Posterior vena cava (tissue), 2 donors: Measurements from ENCODE around the gene RALB. TPM values are rescaled to one million over a fixed set of nuclear protein-coding genes. Genes with fewer than 3 reads are reported as not detected.
"Not testable (repeated sequence)": the region's sequence is repeated elsewhere in the genome, so short reads cannot be mapped to it uniquely, and the experiment has no call there.

Source experiments
- DNase-seq: peaks from one replicate; pipeline ENCODE4 v3.0.0-alpha.2; 2020; ENCODE audit warnings: low spot score
- intact Hi-C, 2 donors: fragments of 100-400 bp; cut with DNase I; formaldehyde crosslinking; loops; one replicate each; pipeline versions ENCODE4 v1.14.1 to v1.14.2; 2022 to 2023
- total RNA-seq, 2 donors: library from RNA; stranded (reverse); fragmentation: NEBNext Ultra II Directional; extraction: Animal tissue kit (Norgen Biotek cat#: 25700); gene quantifications; one replicate each; pipeline ENCODE4 v1.2.1, GENCODE V29; 2021
- donor health status: DM: yes; HTN: yes; CAD: no.
- donor health status: DM: yes; HTN: yes; CAD: no.

The RALB gene
- total RNA-seq, 2 donors from 2014 or later, result 42.5 to 55.0 TPM

DNA sequence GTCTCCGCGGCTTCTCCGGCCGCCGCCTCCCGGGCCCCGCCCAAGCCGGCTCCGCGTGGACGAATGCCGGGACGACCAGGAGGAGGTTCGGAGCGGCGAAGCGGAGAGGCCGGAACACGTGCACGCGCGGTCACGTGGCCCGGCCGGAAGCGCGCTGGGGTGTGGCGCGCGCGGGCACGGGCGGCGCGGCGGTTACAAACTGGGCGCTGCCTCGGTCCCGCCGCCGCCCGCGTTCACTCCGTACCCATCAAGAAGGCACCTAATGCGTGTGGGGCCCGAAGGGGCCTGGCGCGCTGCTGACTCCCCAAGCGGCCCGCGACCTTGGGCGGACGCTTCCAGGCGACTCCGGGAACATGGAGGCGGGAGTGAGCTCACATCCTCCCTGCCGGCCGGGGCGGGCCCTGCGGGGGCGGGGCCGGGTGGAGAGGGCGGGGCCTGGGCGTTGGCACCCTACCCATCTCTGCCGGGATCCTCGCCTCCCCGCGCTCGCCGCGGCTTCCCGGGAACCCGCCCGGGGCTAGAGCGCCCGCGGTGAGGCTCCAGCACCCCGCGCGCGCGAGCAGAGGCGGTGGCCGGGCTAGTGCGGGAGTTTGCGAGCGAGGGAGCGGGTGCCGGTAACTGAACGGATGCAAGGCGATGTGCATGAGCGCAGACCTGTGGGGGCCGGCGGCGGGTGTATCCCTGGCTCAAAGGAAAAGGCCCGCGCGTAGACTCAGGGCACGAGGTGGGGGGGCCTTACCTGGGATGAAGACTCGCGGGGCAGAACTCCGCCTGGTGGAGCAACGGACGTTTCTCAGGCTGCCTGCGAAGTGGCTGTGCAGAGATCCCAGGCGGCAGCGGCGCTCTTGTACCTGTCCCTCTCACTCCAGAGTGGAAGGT, 29.4 kb upstream of the RALB start, which contains the start of gene TMEM185B:
Gene TMEM185B, minus strand, starts transcription at position 367 of the 879 bp plus-strand sequence. CDS start 424 bp downstream, outside the sequence.
- DNase-seq, result peak; percentile 98
- intact Hi-C loops, result no loop called here

DNA sequence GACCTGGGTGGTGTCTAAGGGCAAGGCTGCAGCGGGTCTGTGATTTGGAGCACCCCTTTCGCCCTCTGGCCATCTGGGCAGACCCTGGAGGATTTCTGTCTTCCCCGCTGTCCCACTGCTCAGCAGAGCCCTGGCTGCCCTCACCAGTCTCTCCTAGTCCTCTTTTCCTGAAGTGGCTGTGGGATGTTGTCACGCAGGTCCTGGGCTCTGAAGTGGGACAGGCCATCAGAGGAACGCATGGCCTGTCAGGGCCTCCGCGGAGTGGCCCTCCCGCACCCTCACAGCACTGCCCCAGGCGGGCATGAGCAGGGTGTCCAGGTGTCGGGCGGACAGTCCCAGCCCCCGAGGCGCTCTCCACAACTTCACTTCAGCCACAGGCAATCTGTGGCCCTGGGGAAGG, 28.4 kb upstream of the RALB start:
- peak; percentile 77 for DNase-seq
- intact Hi-C loops, result no loop called here

DNA sequence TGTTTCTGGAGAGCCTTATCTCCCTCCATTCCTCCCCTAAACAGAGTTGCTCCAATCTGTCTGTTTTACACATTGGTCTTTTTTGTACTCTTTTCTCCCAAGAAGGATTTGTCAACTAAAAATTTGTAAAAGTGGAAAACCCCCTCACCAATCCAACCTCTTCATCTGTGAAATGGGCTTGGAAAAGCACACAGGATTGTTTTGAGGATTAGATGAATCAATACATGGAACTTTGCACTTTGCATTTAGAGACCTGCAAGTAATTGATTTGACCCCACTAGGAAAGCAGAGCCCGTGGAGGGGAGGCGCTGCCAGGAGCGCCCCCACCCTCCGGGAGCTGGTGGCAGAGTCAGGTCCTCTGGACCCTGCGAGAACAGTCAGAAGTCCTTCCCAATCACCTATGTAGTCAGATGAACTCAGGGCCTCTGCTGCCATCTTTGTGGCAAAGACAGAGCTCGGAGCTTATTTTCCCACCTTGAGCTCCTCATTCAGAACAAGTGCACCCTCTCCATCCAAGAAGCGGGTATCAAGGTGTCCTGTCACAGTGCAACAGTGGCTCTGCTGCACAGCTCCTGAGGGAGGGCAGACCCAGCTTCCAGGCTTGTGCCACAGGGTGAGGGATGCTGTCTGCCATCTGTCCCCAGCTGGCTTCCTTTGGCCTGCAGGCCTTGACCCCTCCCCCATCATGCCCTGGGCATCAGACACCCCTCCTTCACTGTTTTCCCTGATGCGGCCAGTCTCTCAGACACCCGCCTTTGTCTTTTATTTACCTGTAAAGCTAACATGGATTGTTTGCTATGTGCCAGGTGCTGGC, 27.7 kb upstream of the RALB start:
- peak; percentile 29 for DNase-seq
- intact Hi-C loops, result no loop called here

DNA sequence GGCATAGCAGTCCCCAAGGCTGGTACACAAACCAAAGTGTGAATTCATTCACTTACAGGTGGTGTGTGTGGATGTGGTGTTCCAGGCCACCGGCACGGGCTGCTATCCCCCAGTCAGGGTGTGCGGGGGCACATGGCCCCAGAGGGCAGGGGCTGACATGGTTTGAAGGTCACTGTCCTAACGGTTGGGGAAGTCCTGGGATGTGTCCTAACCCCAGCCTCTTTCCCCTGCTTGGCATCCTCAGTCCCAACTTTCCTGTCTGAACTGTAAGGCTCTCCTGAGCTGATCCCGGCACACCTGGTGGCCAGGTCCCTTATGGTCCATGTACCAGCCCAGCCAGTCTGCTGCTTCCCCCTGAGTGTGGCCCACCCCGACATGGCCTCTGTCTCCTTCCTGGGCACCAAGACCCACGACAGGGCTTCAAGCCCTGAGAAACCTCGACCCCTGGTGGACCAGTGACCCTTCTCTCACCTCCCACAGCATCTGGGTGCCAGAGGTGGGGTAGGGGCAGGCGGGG, 27.0 kb upstream of the RALB start:
- DNase-seq, result peak; percentile 63
- intact Hi-C loops, result no loop called here

DNA sequence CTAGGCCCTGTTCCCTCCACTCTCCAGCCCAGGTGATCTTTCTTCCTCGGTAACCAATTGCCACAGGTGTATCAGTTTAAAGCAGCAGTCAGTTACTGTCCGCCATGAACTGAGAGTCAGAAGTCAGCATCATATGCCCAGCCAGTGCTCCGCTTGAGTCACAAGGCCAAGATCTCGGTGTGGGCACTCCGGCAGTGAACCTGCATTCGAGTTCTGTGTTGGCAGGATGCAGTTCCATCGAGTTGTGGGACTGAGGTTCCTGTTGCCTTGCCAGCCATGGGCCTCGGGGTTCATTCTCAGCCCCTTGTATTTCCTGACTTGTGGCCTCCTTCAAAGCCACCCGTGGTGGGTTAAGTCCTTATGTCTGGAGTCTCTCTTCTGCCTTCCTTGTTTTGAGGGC, 26.3 kb upstream of the RALB start:
- intact Hi-C loops, result no loop called here
- DNase-seq, result peak; percentile 47

DNA sequence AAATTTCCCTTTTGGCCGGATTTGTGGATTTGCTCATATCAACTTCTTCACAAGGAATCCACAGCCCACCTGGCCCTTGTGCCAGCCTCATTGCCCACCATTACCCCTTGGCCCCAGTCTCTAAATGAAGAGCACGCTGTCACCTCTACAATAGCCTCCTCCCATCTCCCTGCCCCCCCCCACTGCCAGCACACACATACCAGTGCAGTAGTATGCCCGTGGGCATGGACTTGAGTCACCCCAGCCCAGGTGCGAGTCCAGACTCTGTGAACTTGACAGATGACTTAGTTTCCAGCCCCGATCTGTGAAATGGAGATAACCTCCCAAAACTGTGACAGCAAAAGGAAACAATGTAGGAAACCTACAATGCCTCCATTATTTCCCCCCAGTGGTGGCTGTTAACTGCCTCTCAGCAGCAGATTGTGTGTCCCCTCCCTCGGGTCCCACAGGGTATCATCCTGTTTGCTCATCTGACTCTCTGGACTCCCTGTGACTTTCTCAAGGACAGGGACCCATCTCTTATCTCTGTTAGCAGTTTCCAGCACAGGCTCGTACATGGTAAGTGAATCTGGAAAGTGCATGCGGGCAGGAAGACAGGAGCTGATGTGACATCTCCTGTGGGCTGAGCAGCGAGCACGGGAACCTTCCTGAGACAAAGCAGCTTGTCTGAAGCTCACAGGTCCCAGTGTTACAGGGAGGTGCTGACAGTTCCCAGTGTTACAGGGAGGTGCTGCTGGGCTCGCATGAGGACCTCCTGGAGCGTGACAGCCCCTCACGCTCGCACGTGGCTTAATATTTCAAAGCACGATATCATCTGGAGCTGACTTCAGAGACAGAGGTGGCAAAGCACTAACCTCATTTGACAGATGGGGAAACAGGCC, 25.3 kb upstream of the RALB start:
- peak; percentile 62 for DNase-seq
- intact Hi-C loops, result no loop called here

DNA sequence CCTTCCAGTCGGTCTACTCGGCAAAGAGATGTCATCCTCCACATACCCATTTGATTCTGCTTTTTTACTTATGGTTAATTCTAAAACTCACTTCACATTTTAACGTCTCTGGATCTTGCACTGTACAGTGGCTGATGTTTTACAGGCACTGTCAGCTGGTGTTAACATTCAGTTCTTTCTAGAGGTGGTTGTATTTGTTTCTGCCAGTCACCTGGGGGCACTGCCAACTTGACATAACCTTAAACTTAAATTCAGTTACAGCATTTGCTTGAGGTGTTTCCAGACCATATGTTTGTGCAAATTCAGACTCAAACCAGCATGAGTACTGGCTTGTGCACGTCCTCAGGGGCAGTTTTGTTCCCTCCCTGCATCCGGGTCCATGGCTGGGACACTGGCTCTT, 24.1 kb upstream of the RALB start:
- peak; percentile 11 for DNase-seq
- intact Hi-C loops, result no loop called here

DNA sequence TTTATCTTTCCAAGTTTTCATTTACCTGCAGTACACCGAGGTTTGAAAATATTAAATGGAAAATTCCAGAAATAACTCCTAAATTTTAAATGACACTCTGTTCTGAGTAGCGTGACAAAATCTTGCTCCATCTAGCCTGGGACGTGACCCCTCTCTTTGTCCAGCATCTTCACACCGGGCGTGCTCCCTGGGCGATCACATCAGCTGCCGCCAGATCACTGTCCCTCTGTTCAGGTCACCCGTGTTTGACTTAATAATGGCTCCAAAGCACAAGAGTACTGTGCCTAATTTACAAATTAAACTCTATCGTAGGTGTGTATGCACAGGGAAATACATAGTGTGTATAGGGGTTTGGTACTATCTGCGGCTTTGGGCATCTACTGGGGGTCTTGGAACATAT, 23.3 kb upstream of the RALB start:
- intact Hi-C loops, result no loop called here
- peak; percentile 46 for DNase-seq

DNA sequence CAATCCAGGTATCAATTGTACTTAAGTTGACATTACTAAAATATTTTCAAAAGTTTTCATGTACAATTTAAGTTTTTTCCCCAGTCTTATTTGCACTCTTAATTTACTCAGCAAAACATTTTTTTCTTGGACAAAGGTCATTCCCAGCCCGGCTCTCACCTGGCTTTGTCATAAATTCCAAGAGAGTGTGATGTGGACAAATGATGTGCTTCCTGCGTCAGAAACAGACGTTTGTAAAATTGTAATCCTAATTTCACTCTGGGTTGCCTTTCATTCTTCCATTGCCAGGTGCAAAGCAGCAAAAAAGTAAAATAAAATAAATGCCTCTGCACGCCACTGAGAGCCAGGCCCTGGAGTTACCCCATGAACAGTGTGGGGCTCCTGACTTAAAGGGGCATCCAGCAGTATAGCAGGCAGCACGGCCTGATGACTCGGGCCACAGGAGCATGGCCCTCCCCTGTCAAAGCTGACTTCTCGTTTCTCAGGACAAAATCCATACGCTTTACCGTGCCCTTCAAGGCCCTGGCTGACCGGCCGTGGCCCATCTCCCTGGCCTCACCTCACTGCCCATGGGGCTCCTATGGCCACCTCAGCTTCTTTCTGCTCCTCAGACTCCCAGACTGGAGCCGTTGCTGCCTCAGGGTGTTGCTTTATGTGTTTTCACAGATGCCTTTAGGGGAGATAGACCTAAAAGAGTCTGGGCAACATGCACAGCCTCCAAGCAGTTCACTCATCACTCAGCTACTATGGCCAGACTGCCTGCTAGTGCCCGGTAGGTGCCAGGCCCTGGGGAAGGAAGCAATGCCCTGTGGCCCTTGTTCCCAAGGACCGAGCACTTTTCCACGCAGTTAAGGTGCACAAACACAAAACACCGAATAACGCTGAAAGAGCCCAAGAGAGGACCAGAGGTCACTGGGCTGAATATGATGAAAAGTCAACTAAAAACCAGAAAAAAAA, 21.9 kb upstream of the RALB start:
- intact Hi-C loops, result no loop called here
- DNase-seq, result peak; percentile 49

DNA sequence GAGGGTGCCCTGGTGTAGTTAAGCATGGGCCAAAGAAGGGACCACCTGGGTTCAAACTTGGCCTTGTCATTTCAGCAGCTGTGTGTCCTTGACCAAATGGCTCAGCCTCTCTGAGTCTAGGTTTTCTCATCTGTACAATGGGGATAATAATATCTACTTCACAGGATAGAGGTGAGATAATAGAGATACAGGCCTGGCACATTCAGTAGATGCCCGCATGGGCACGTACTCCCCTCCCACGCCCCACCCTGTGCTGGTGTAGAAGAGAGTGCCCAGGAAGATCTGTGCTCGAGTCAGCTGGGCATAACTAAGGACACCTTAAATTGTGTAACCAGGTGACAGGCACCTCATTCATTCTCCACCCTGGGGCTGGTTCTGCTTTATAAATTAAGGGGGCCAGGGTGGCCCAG, 21.1 kb upstream of the RALB start:
- no peak for DNase-seq
- intact Hi-C loops, result no loop called here

DNA sequence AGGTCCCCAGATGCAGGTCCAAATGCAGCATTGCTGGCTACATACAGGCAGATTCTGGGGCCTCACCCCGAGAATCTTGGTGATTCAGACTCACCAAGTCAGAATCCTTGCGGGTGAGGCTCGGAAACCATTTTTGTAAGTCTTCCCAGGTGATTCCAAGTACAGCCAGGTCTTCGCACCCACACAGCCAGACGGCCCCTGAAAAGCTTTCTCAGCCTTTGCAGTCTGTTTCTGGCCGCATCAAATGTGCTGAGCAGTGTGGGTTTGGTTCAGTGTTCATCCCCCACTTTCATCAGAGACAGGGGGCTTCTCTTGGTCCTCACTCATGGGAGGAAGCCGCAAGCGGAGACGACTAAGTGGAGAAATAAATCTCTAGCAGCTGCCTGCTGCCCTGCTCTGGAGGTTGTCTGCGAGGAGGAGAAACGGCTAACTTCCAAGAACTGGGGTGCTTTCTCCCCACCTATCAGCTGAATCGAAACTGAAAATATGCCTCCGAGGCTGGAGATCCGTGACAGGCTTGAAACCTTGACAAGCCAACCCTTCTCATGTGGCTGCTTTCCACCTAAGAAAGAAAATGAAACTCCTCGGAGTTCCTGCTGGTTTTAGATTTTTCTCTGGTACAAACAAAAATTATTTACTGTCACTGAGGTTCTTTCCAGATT, 20.5 kb upstream of the RALB start:
- DNase-seq, result peak; percentile 68
- intact Hi-C loops, result no loop called here

DNA sequence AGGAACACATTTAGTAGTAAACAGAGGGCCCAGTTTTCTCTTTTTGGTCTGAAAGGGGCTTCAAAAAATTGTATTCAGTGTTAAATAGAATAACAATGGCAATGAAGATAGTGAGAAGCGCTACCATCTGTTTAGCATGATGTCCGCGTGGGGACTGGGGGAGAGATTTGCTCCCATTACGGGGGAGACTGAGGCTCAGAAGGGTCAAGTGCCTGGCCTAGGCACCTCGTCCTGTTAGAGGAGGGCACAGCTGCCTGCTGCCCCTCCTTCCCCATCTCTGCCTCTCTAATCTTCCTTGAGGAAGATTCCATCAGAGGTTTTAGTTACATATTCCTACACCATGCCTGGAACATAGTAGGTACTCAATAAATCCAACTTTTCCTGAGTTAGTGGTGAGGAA, 19.4 kb upstream of the RALB start:
- intact Hi-C loops, result no loop called here
- DNase-seq, result no peak

DNA sequence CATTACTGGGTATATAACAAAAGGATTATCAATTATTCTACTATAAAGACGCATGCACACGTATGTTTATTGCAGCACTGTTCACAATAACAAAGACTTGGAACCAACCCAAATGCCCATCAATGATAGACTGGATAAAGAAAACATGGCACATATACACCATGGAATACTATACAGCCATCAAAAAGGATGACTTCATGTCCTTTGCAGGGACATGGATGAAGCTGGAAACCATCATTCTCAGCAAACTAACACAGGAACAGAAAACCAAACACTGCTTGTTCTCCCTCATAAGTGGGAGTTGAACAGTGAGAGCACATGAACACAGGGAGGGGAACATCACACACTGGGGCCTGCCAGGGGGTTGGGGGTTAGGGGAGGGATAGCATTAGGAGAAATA, 17.5 kb upstream of the RALB start:
- DNase-seq, intact Hi-C loops: not testable (repeated sequence)

DNA sequence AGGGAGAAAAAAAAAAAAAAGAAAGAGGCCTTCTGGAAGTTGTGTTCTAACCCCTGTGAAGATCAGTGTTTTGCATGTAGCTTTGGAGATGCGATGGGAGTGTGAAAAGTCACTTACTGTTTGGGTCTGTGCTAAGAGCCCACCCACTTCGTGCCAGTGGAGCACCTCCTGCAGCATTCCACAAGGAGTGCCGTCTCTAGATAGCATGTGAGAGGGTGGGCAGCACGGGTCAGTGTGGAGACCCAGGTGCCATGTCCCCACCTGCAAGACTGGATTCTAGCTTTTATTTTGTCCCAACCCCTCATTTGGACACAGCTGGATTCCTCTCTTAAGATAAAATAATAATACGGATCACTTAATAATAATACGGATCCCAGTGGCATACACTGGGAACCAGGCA, 17.0 kb upstream of the RALB start:
- intact Hi-C loops, result no loop called here
- peak; percentile 75 for DNase-seq

DNA sequence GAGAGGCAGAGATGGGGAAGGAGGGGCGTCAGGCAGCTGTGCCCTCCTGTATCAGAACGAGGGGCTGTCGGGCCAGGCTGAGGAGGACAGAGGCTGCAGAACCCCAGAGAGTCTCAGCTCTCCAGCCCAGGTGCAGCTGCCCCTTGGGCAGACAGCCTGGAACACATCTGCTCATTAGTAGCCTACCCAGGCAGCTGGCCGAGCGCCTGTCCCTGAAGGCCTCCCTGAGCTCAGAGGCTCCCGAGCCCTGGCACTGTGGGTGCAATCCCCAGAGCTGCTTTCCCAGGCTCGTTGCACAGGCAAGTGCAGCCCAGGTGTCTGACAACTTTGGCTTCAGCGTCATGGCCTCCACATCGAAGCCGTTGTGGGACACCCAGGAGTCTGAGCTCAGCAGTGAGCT, 16.3 kb upstream of the RALB start:
- intact Hi-C loops, result no loop called here
- peak; percentile 67 for DNase-seq

DNA sequence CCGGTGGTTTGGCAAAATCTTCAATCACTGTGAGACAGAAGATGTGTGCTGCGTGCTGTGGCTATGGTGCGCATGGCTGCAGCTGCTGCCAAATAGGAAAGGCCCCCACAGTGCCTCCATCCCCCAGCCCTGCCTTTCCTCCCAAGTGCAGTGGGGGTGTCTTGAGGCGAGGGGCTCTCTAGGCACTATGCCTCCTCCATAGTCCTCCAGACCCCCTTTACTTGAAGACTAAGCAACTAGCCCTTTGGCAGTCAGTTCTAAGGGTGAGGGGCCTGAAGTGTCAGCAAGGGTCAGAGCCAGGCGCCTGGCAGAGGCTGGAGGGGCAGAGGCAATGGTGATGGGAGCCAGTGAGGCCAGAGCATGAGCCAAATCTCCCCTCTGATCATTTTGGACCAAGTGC, 15.9 kb upstream of the RALB start:
- DNase-seq, result peak; percentile 57
- intact Hi-C loops, result no loop called here

DNA sequence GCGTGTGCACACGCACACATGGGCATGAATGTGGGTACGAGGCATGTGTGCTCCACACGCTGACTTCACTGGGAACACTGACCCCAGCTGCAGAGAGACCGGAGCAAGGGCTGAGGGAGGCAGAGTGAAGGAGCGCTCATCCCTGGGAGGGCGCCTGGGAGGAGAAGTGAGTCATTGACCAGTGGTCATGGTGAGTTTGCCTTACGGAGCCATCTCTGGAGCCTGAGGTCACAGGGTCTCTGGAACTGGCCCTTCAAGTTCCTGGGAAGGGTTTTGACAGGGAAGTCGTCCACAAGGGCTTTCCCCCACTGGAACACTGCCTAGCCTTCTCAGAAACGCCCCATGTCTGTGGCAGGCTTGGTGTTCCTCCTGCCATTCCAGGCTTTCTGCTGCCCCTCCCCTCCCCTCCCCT, 15.2 kb upstream of the RALB start:
- intact Hi-C loops, result no loop called here
- peak; percentile 79 for DNase-seq
